PFSK-1 (cell line): ENCODE results near the gene KLHL8.

ENCODE experiments used
- FOXP2 ChIP-seq: optimal IDR thresholded peaks from 2 replicates; pipeline ENCODE3; 2011; ENCODE audit warnings: borderline replicate concordance, control low read depth, inconsistent platforms; ENCODE audit not compliant: insufficient read depth; ENCODE audit errors: extremely low read length, extremely low read depth
- POLR2AphosphoS5 ChIP-seq: IDR thresholded peaks from 2 replicates; pipeline ENCODE4 v1.6.1; 2012; ENCODE audit warnings: low read depth, mild to moderate bottlenecking, control low read depth, low read length, moderate library complexity
- SIN3A ChIP-seq: IDR thresholded peaks from 2 replicates; pipeline ENCODE4 v1.6.1; 2012; ENCODE audit warnings: mild to moderate bottlenecking, low read length, moderate library complexity, borderline replicate concordance; ENCODE audit not compliant: insufficient read depth
- TAF1 ChIP-seq: IDR thresholded peaks from 2 replicates; pipeline ENCODE4 v1.6.1; 2012; ENCODE audit warnings: low read length, control low read depth, borderline replicate concordance; ENCODE audit not compliant: insufficient read depth
- TF ChIP-seq, protein P1 (sequence below), 2 experiments: IDR thresholded peaks; 2 replicates each; pipeline versions ENCODE4 v1.6.1 to v1.8.0; 2011 to 2012; ENCODE audit warnings: low read depth in 2 of 2, low read length in 2 of 2, control low read depth in 1 of 2, inconsistent platforms in 1 of 2, mild to moderate bottlenecking in 1 of 2, moderate library complexity in 1 of 2; ENCODE audit not compliant: insufficient read depth in 1 of 2

Gene KLHL8

DNA sequence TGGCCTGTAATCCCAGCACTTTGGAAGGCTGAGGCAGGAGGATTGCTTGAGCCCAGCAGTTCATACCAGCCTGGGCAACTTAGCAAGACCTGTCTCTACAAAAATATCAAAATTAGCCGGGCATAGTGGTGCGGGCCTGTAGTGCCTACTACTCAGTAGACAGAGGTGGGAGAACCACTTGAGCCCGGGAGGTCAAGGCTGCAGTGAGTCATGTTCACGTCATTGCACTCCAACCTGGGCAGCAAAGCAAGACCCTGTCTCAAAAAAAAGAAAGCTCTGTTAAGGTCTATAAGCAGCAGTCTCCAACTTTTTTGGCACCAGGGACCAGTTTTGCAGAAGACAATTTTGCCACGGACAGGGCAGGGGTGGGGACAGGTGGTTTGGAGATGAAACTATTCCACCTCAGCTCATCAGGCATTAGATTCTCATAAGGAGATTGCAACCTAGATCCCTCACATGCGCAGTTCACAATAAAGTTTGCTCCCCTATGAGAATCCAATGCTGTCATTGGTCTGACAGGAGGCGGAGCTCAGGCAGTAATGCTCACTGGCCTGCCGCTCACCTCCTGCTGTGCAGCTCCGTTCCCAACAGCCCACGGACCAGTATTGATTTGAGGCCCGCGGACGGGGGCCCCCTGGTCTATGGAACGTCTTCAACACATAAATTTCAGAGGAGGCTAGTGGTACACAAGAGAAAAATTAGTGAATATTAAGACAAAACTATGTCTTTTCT lies 67.9 kb downstream of the KLHL8 start:
- TF ChIP-seq, protein P1, sequence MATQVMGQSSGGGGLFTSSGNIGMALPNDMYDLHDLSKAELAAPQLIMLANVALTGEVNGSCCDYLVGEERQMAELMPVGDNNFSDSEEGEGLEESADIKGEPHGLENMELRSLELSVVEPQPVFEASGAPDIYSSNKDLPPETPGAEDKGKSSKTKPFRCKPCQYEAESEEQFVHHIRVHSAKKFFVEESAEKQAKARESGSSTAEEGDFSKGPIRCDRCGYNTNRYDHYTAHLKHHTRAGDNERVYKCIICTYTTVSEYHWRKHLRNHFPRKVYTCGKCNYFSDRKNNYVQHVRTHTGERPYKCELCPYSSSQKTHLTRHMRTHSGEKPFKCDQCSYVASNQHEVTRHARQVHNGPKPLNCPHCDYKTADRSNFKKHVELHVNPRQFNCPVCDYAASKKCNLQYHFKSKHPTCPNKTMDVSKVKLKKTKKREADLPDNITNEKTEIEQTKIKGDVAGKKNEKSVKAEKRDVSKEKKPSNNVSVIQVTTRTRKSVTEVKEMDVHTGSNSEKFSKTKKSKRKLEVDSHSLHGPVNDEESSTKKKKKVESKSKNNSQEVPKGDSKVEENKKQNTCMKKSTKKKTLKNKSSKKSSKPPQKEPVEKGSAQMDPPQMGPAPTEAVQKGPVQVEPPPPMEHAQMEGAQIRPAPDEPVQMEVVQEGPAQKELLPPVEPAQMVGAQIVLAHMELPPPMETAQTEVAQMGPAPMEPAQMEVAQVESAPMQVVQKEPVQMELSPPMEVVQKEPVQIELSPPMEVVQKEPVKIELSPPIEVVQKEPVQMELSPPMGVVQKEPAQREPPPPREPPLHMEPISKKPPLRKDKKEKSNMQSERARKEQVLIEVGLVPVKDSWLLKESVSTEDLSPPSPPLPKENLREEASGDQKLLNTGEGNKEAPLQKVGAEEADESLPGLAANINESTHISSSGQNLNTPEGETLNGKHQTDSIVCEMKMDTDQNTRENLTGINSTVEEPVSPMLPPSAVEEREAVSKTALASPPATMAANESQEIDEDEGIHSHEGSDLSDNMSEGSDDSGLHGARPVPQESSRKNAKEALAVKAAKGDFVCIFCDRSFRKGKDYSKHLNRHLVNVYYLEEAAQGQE (IDR thresholded peaks at IDR 0.05; ENCODE audit: insufficient read depth in 1 of 2, low read depth in 2 of 2, low read length in 2 of 2), result no peak
- TF ChIP-seq FOXP2, result no peak
- TF ChIP-seq SIN3A, result no peak
- TF ChIP-seq TAF1, result no peak
- no peak for TF ChIP-seq POLR2AphosphoS5

DNA sequence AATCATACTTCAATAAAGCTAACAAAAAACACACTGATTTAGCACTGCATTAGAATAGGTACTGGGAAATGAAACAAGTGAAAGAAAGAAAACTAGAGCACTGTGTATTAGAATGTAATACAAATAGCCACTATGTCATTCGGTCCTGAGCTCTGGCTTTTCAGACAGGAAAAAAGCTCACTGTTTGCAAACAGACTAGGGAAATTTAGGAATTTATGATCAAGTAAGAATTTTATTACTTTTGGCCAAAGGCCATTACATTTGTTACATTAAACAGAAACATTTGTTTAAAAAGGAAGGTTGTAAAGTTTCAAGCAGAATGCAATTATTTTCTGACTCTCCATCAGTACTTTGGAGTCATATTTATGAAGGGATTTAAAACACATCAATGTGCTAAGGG lies 68.7 kb downstream of the KLHL8 start:
- no peak for TF ChIP-seq SIN3A

DNA sequence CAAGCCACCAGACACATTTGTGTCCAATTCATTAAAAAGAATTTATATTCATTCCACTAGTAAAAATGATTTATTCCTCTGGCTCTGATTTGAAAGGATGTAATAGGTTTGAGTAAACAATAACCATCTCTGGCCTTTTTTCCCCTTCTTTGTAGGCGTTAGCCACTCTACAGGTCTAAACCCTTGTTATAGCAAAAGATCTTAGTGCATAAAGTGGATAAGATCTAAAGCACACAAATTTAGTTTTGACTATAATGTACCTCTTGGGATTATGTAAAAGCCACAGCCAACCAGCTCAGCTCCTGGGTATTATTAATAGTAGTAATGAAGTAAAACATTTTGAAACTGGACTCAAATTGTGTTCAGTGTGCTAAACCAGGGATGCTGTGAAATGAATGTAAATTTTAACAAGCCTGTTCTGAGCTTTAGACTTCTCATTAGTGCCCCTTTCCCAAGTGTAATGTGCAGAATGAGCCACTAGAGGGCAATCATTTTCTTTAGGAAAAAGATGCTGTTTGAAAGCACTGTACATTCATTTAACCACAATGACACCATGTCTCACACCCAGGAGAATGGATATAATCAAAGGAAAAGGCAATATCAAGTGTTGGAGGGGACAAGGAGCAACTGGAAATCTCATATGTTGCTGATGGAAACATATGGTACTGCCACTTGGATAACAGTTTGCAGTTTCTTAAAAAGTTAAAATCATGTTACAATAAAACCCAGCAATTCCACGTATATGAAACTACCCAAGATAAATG lies 69.7 kb downstream of the KLHL8 start:
- TF ChIP-seq, protein P1 (IDR thresholded peaks at IDR 0.05; ENCODE audit: insufficient read depth in 1 of 2, low read depth in 2 of 2, low read length in 2 of 2), result no peak
- no peak for TF ChIP-seq POLR2AphosphoS5
- TF ChIP-seq FOXP2, result no peak
- no peak for TF ChIP-seq SIN3A
- TF ChIP-seq TAF1, result no peak

DNA sequence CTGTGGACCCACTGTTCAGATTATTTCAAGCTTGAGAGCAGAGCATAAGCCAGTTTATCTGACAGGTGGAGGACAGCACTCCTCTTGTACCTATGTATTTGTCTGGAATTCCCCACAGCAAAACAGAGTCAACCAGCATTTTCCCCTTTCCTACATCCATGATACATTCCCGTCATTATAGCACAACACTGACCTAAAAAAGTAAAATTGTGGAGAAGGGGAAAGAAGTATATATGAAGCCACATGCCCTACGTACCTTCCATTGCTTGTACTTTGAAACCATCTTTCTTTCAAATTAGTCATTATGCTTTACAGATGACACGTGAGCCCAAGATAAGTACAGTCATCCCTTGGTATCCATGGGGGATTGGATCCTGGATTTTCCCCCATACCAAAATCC lies 73.3 kb downstream of the KLHL8 start:
- TF ChIP-seq, protein P1 (IDR thresholded peaks at IDR 0.05; ENCODE audit: insufficient read depth in 1 of 2, low read depth in 2 of 2, low read length in 2 of 2), result no peak
- no peak for TF ChIP-seq FOXP2
- TF ChIP-seq TAF1, result no peak
- TF ChIP-seq POLR2AphosphoS5, result no peak
- TF ChIP-seq SIN3A, result no peak

DNA sequence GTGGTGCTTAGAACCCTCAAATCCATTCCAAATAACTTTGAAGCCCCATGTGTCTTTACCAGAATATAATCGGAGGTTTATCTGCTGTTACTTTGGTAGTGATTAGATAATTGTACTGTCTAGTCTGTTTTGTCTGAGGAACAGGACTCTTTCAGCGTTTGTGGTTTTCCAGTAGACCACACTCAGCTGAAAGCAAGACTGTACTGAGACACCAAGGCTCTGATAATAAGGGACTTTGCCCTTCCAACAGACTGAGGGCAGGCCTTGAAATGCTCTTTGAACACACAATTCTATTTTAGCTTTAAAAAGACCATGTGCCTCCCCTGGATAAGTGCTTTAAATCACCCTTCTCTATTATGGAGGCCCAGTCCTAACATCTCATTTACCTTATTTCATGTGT lies 76.1 kb downstream of the KLHL8 start:
- TF ChIP-seq POLR2AphosphoS5, result no peak
- TF ChIP-seq SIN3A, result no peak
- TF ChIP-seq FOXP2, result no peak
- TF ChIP-seq, protein P1 (IDR thresholded peaks at IDR 0.05; ENCODE audit: insufficient read depth in 1 of 2, low read depth in 2 of 2, low read length in 2 of 2), result no peak
- no peak for TF ChIP-seq TAF1
